SK-N-SH treated with all-trans-retinoic acid at 6 μM for 48 hours (cell line): ENCODE measurements around the gene FAM47B.

ENCODE experiments used
- ATAC-seq: fragments of 200-7000 bp; cut with Tn5 transposase; 3 replicates; pipeline ENCODE4 v1.9.1; 2020; ENCODE audit warnings: mild to moderate bottlenecking, moderate library complexity
- ARNTL ChIP-seq: fragments of 450-650 bp; formaldehyde crosslinking; IDR thresholded peaks from 2 replicates; pipeline ENCODE4 v1.5.0; 2020; ENCODE audit warnings: low read depth, mild to moderate bottlenecking, moderate library complexity, borderline replicate concordance
- BACH2 ChIP-seq: fragments of 250-450 bp; sonication (Bioruptor Pico); IDR thresholded peaks from 2 replicates; pipeline ENCODE4 v1.9.0; 2021; ENCODE audit warnings: mild to moderate bottlenecking, borderline replicate concordance
- CSDC2 ChIP-seq: fragments of 250-450 bp; sonication (Bioruptor Pico); IDR thresholded peaks from 2 replicates; pipeline ENCODE4 v1.5.0; 2020; ENCODE audit warnings: mild to moderate bottlenecking, moderate library complexity
- ESRRG ChIP-seq: fragments of 250-450 bp; sonication (Bioruptor Pico); IDR thresholded peaks from 2 replicates; pipeline ENCODE4 v1.6.1; 2021; ENCODE audit warnings: mild to moderate bottlenecking
- GLIS3 ChIP-seq: fragments of 250-450 bp; sonication (Bioruptor Pico); IDR thresholded peaks from 2 replicates; pipeline ENCODE4 v1.5.0; 2020; ENCODE audit warnings: mild to moderate bottlenecking, moderate library complexity
- ISL1 ChIP-seq: fragments of 250-450 bp; sonication (Bioruptor Pico); IDR thresholded peaks from 2 replicates; pipeline ENCODE4 v2.1.2; 2022; ENCODE audit warnings: mild to moderate bottlenecking, moderate library complexity
- OSR1 ChIP-seq: fragments of 250-450 bp; sonication (Bioruptor Pico); IDR thresholded peaks from 2 replicates; pipeline ENCODE4 v1.8.0; 2022; ENCODE audit warnings: moderate library complexity, mild to moderate bottlenecking, inconsistent platforms
- PPARA ChIP-seq: fragments of 250-450 bp; sonication (Bioruptor Pico); IDR thresholded peaks from 2 replicates; pipeline ENCODE4 v1.5.0; 2020; ENCODE audit warnings: mild to moderate bottlenecking, borderline replicate concordance
- RARB ChIP-seq: fragments of 250-450 bp; sonication (Bioruptor Pico); IDR thresholded peaks from 2 replicates; pipeline ENCODE4 v1.8.0; 2021; ENCODE audit warnings: mild to moderate bottlenecking, moderate library complexity
- TCF4 ChIP-seq: fragments of 250-450 bp; sonication (Bioruptor Pico); IDR thresholded peaks from 2 replicates; pipeline ENCODE4 v1.8.0; 2021; ENCODE audit warnings: mild to moderate bottlenecking, moderate library complexity, borderline replicate concordance
- TOX ChIP-seq: fragments of 250-450 bp; sonication (Bioruptor Pico); IDR thresholded peaks from 2 replicates; pipeline ENCODE4 v1.8.0; 2021; ENCODE audit warnings: mild to moderate bottlenecking, moderate library complexity, borderline replicate concordance
- ZFP30 ChIP-seq: fragments of 450-650 bp; formaldehyde crosslinking; IDR thresholded peaks from 2 replicates; pipeline ENCODE4 v1.5.0; 2022; ENCODE audit warnings: mild to moderate bottlenecking, moderate library complexity
- ZNF8 ChIP-seq: fragments of 450-650 bp; formaldehyde crosslinking; IDR thresholded peaks from 2 replicates; pipeline ENCODE4 v1.5.0; 2020; ENCODE audit warnings: mild to moderate bottlenecking, moderate library complexity
- TF ChIP-seq, protein P1 (sequence below): fragments of 250-450 bp; sonication (Bioruptor Pico); IDR thresholded peaks from 2 replicates; pipeline ENCODE4 v1.5.0; 2020; ENCODE audit warnings: mild to moderate bottlenecking, moderate library complexity
- TF ChIP-seq, protein P2 (sequence below): fragments of 250-450 bp; sonication (Bioruptor Pico); IDR thresholded peaks from 2 replicates; pipeline ENCODE4 v1.8.0; 2021; ENCODE audit warnings: low read depth, mild to moderate bottlenecking, moderate library complexity, borderline replicate concordance
- TF ChIP-seq, protein P3 (sequence below): fragments of 250-450 bp; sonication (Bioruptor Pico); IDR thresholded peaks from 2 replicates; pipeline ENCODE4 v1.5.1; 2021; ENCODE audit warnings: mild to moderate bottlenecking, moderate library complexity
- TF ChIP-seq, protein P4 (sequence below): fragments of 250-450 bp; sonication (Bioruptor Pico); IDR thresholded peaks from 2 replicates; pipeline ENCODE4 v1.8.0; 2020; ENCODE audit warnings: mild to moderate bottlenecking, moderate library complexity, borderline replicate concordance
- TF ChIP-seq, protein P5 (sequence below): fragments of 250-450 bp; sonication (Bioruptor Pico); IDR thresholded peaks from 2 replicates; pipeline ENCODE4 v1.5.1; 2020; ENCODE audit warnings: low read depth, mild to moderate bottlenecking, moderate library complexity

Gene FAM47B

DNA sequence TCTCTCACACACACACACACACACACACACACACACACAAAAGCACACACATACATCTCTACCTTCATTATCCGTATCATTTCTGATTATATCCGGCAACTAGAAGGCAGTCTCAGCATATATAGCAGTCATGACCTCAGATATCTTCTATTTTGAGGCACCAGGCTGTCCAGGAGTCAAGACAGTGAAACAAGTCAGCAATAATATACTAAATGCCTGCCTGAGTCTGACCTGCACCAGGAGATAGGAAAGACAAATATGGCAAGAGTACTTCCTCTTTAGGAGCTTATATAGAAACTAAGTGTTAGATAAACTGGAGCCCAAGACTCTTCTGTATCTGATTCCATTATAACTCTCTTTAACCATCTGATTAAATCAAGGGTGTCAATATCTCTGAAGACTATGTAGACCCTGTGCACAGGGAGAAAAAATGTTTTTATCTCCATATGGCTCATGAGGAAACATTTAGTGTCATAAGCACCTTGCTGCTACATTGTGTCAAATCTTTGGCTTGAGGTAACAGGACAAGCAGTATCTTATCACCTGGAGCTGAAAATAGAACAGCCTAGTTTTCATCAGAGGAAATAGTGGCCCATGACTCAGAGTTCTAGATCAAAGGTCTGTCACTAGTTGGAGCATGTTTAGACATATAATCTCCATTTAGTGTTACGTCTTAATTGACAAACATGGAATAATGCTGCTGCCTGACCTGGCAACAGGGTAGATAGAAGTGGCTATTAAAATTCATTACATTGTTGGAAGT lies 27.0 kb upstream of the FAM47B start:
- no peak for ATAC-seq
- TF ChIP-seq, protein P1, sequence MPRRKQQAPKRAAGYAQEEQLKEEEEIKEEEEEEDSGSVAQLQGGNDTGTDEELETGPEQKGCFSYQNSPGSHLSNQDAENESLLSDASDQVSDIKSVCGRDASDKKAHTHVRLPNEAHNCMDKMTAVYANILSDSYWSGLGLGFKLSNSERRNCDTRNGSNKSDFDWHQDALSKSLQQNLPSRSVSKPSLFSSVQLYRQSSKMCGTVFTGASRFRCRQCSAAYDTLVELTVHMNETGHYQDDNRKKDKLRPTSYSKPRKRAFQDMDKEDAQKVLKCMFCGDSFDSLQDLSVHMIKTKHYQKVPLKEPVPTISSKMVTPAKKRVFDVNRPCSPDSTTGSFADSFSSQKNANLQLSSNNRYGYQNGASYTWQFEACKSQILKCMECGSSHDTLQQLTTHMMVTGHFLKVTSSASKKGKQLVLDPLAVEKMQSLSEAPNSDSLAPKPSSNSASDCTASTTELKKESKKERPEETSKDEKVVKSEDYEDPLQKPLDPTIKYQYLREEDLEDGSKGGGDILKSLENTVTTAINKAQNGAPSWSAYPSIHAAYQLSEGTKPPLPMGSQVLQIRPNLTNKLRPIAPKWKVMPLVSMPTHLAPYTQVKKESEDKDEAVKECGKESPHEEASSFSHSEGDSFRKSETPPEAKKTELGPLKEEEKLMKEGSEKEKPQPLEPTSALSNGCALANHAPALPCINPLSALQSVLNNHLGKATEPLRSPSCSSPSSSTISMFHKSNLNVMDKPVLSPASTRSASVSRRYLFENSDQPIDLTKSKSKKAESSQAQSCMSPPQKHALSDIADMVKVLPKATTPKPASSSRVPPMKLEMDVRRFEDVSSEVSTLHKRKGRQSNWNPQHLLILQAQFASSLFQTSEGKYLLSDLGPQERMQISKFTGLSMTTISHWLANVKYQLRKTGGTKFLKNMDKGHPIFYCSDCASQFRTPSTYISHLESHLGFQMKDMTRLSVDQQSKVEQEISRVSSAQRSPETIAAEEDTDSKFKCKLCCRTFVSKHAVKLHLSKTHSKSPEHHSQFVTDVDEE, result no peak
- TF ChIP-seq, protein P2, sequence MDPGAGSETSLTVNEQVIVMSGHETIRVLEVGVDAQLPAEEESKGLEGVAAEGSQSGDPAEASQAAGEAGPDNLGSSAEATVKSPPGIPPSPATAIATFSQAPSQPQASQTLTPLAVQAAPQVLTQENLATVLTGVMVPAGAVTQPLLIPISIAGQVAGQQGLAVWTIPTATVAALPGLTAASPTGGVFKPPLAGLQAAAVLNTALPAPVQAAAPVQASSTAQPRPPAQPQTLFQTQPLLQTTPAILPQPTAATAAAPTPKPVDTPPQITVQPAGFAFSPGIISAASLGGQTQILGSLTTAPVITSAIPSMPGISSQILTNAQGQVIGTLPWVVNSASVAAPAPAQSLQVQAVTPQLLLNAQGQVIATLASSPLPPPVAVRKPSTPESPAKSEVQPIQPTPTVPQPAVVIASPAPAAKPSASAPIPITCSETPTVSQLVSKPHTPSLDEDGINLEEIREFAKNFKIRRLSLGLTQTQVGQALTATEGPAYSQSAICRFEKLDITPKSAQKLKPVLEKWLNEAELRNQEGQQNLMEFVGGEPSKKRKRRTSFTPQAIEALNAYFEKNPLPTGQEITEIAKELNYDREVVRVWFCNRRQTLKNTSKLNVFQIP (CRISPR knock-in tag), result no peak
- TF ChIP-seq TCF4 (CRISPR knock-in tag) (no peak), PPARA (CRISPR knock-in tag) (no peak), ZFP30 (CRISPR knock-in tag) (no peak), OSR1 (CRISPR knock-in tag) (no peak)
- TF ChIP-seq, protein P3, sequence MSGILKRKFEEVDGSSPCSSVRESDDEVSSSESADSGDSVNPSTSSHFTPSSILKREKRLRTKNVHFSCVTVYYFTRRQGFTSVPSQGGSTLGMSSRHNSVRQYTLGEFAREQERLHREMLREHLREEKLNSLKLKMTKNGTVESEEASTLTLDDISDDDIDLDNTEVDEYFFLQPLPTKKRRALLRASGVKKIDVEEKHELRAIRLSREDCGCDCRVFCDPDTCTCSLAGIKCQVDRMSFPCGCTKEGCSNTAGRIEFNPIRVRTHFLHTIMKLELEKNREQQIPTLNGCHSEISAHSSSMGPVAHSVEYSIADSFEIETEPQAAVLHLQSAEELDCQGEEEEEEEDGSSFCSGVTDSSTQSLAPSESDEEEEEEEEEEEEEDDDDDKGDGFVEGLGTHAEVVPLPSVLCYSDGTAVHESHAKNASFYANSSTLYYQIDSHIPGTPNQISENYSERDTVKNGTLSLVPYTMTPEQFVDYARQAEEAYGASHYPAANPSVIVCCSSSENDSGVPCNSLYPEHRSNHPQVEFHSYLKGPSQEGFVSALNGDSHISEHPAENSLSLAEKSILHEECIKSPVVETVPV (CRISPR knock-in tag), result no peak
- TF ChIP-seq, protein P4, sequence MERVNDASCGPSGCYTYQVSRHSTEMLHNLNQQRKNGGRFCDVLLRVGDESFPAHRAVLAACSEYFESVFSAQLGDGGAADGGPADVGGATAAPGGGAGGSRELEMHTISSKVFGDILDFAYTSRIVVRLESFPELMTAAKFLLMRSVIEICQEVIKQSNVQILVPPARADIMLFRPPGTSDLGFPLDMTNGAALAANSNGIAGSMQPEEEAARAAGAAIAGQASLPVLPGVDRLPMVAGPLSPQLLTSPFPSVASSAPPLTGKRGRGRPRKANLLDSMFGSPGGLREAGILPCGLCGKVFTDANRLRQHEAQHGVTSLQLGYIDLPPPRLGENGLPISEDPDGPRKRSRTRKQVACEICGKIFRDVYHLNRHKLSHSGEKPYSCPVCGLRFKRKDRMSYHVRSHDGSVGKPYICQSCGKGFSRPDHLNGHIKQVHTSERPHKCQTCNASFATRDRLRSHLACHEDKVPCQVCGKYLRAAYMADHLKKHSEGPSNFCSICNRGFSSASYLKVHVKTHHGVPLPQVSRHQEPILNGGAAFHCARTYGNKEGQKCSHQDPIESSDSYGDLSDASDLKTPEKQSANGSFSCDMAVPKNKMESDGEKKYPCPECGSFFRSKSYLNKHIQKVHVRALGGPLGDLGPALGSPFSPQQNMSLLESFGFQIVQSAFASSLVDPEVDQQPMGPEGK (CRISPR knock-in tag), result no peak
- TF ChIP-seq, all 23 proteins: peak for 0

DNA sequence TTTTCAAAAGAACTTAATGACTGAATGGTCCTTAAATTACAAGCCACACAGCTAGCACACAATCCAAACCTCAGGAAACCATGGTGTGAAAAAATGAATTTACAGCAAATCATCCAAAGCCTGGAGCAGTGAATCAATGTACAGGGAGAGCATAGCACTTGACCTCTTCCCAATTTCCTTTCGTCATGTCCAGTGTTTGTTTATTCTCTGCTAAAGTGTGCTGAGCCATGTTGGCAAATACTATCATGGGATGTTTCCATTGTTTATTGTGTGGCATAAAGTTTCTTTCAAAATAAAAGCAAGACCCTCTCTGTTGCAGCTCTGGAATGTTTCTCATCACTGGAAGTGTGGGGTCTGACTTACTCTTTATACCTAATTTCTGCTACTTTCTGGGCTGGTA lies 25.4 kb upstream of the FAM47B start:
- TF ChIP-seq ZFP30 (CRISPR knock-in tag), result no peak
- no peak for TF ChIP-seq BACH2 (CRISPR knock-in tag)
- no peak for TF ChIP-seq ESRRG (CRISPR knock-in tag)
- TF ChIP-seq, protein P2 (CRISPR knock-in tag), result no peak
- no peak for TF ChIP-seq OSR1 (CRISPR knock-in tag)
- TF ChIP-seq RARB (CRISPR knock-in tag), result no peak
- no peak for TF ChIP-seq TOX (CRISPR knock-in tag)
- TF ChIP-seq, protein P1, result no peak
- TF ChIP-seq ARNTL, result no peak
- TF ChIP-seq CSDC2 (CRISPR knock-in tag), result no peak
- no peak for TF ChIP-seq GLIS3 (CRISPR knock-in tag)
- no peak for TF ChIP-seq TCF4 (CRISPR knock-in tag)
- TF ChIP-seq, protein P4 (CRISPR knock-in tag), result no peak
- TF ChIP-seq ISL1, result no peak
- no peak for TF ChIP-seq ZNF8 (CRISPR knock-in tag)
- TF ChIP-seq, protein P5, sequence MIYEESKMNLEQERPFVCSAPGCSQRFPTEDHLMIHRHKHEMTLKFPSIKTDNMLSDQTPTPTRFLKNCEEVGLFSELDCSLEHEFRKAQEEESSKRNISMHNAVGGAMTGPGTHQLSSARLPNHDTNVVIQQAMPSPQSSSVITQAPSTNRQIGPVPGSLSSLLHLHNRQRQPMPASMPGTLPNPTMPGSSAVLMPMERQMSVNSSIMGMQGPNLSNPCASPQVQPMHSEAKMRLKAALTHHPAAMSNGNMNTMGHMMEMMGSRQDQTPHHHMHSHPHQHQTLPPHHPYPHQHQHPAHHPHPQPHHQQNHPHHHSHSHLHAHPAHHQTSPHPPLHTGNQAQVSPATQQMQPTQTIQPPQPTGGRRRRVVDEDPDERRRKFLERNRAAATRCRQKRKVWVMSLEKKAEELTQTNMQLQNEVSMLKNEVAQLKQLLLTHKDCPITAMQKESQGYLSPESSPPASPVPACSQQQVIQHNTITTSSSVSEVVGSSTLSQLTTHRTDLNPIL (CRISPR knock-in tag), result no peak
- TF ChIP-seq, protein P3 (CRISPR knock-in tag), result no peak
- ATAC-seq, result no peak
